ENCODE measurements around the gene LIN7A.

Gene LIN7A

DNA sequence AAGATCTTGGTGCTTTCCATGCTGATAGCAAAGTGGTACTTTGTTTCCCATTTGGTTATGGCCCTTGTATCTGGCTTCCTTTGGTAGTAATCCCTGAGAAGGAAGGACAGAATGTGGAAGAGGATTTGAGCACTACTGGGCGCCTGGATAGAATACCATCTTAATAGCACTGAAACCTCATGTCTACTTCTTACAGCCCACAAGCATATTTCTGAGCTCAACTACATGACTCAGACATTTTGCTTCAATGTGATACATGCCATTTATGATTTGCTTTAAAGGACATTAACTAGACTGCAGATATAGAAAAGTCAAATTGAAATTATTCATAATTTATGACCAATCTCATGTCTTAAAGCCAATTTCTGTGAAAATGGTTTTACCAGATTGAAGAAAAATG, 80.4 kb downstream of the LIN7A start:
- no peak for DNase-seq

DNA sequence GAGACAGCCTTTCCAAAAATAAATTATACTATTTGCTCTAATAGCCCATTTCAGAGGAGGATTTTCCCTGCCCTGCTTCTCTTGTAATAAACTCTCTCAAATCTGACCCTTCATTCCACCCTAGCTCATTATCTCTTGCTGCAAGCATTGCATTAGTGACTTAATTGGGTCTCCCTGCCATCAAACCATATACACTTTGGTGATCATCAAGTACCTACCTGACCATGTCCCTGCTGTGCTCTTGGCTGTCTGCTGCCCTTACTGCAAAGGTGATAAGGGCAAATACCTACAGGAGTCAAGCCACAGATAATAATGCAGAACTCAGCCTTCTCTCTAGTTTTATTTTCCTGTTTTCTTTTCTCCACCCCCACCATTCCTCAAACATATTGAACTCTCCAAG, 88.4 kb downstream of the LIN7A start:
- DNase-seq: no peak

DNA sequence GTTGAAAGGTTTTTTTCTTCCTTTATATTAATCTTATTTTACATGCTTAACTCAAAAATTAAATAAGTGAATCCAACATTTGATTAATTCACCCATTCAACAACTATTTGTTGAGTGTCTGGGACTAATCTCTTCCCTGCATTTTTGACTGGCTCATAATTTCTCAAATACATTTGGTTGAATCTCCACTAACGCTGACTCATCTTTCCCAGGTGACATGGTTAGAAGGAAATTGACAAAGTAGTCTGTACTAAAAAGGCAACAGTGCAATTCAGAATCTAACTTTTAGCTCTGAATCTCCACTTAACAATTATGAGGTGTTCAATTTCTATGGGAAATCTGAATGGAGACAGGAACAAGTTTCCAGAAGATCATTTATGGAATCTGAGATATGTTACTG, 88.9 kb downstream of the LIN7A start:
- DNase-seq: no peak

DNA sequence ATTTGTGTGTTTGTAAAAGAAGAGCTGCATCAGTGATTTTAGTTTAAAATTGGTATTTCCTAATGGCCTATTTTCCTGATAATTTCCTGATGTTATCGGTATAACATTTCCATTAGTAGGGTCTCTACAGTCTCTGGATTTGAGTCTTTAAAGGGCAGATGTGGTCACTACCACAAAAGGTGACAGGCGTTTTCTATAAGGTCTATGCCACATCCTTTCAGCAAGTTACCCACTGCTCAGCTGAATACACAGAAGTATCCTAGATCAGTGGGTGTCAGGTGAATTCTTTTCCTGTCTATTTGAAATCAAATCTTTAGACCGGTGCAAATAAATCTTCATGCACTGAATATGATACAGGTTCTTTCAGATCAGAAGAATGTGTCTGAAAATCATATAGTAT, 90.2 kb downstream of the LIN7A start:
- DNase-seq: no peak

DNA sequence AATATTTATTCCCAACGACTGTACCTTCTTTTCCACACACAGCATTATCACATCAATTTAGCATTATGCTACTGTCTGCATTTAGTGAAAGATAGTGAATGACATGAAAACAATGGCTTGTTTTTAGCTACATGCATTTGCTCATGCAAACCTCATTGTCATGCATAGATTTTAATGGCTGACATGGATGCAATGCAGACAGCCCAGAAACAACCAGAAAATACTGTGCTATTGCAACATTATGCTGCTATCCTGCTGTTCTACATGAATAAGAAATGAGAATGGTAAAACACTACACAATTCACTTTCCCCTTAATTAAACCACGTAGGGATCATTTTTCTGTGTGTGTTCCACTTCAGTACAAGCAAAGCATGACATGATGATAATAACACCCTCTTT, 90.8 kb downstream of the LIN7A start:
- no peak for DNase-seq

DNA sequence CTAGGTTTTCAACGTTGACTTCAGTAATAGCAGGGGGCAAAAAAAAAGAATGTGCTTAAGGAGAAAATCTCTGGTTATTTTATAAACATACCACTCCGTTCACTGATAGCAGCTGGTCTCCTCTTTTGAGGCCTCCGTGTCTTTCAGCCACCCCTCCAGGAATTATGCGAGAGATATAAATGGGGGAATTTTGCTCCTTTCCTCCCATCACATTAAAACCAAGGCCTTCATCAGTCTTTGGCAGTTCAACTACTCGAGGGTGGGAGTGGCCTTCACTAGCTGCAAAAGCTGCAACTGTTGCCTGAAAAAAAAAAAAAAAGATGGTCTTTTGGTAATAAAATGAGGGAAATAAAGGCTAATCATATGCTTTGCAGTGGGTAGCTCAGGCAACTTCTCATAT, 92.1 kb downstream of the LIN7A start:
- DNase-seq: no peak

DNA sequence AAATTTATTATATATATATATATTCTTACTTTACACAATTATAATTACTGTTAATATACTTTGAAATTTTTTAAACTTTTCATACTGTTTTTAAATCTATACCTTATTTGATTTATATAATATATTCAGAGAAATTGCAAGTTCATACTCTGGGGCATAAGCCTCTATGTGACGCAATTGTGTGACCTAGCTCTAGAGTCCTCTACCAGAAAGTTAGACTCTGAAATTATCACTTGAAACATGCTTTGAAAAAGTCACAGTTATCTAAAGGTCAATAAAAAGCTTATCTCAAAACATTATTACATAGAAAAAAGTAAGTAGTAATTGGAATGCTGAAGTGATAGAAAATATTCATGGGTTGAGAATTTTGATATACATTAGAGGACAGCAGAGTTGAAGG, 93.8 kb downstream of the LIN7A start:
- DNase-seq: no peak

DNA sequence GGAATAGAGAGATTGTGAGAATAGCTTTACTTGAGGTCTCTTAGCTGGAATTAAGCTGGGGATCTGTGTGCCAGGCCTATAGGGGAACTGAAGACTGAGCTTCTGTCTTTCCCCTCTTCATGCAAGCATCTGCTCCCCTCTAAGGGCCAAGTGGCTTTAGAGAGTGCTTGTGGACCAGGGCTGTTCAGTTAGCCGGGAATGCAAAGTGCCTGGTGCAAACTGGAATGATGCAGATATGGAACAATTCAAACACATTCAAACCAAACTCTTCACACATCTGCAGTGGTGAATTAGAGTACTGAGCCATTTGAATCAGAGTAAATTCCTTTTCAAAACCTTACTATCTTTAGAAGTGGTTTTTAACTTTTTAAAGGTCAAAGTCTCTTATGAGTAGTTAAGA, 99.0 kb downstream of the LIN7A start:
- no peak for DNase-seq

DNA sequence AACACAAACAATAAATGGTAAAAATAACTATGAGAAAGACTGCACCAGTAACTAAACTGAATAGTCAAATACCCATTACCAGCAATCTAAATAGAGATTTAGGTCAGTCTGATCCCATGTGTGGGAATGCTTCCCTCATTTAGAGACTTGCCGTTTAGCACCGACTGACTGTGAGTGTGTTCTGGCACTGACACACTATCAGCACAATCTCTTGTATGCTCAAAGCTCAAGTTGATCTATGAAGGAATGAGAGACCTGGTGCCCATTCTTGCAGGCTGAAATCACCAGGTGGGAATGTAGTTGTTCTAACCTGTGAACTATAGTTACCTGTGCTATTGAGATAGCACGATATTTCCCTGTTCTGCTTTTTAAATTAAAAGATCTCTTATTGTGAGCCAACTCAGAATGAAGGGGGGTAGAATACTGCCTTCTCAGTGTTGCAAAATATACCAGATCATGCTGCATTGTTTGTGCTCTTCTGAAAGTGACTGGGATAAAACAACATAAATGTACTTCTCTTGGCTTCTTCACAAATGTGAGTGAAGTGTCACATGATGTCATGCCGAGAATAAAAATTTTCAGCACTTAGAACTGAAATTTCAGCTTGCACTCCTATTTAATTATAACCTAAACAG, 99.6 kb downstream of the LIN7A start:
- no peak for DNase-seq

DNA sequence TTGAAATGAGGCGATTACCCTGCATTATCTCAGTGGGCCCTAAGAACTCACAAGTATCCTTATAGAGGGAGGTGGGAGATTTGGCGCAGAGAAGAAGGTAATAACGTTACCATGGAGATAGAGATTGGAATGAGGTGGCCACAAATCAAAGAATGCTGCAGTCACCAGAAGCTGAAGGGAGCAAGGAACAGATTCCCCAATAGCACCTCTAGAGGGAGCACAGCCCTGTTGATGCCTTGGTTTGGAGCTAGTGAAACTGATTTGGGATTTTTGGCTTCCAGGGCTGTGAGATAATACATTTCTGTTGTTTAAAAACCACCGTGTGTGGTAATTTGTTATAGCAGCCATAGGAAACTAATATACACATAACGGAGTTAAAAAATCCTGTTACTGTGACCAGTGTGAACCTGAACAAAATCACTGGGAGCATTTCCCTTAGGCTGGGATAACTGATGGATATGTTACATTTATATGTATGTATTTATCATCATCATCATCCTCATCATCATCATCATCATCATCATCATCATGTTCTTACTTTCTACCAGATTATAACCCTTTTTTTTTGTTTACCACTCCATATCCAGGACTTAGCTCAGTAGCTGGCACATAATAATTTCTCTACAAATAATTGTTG, 100.3 kb downstream of the LIN7A start:
- DNase-seq: peak; percentile 27

DNA sequence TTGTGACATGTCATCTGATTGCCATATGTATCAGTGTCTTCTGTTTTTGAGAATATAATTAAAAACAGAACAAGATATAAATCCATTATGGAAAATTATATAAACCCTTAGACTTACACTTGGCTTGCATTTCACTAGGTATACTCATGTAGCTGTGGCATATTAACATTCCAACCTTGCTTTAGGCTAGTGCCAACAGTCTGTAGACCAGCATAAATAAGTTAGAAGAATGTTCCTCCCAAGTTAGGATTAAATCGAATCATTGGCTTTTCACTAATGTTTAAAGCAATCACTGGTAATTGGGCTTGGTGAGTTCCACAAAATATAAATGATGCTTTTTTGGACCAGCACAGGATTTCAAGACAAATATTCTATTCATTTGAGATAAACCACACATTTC, 103.0 kb downstream of the LIN7A start:
- DNase-seq: no peak

DNA sequence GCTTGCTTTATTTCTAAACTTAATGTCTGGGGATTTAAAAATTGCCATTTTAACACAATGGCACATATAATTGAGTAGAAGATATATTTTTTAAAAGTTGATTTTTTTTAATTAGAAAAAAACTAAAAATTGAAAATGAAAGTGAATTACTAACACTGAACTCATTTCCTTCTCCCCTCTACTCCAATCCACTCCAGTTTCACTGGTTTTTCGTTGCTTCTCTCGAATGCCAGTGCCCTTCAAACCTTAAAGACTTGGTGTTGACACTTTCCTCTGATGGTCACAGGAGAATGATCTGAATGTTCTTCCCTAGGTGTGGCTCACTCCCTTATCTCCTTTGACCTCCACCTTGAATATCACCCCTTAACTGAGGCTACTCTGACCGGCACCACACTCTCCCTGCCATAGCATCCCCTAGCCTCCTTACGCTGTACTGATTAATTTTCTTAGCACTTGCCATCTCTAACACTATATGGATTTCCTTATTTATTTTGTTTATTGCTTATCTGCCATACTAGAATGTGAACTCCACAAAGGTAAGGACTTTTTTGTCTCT, 107.1 kb downstream of the LIN7A start:
- DNase-seq: no peak

DNA sequence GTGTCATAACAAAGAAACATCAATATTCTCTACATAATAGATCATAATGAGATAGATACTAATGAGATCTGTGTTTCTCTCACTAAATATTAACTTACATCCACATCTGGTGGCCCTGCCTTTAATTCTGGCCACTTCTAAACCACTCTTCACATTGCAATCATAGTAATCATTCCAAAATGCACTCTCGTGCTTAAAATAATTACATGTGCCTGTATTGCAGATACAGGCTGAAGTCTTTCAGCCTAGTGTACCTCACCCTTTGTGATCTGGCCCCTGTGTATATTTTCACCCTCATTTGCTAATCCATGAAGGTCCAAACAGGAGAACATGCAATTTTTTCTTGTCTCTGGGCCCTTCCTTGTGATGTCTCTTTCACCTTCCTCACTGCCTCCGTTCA, 108.0 kb downstream of the LIN7A start:
- no peak for DNase-seq

DNA sequence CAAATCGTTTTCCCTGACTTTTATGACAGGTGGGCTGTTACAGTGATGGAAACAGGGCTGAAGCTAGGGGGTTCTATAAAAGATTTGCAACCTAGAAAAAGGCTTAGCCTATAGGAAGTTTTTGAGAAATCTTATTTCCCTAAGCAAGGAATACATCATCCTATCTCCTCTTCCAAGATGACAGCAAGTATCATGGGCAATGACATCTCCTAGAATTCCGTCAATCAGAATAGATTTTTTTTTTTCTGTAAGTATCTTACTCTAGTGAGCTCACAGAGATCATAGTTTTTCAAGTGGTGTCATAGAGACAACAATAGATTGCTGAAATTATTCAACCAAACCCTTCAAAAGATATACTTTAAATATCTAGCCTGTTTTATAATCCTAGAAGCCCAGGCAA, 112.2 kb downstream of the LIN7A start:
- no peak for DNase-seq

DNA sequence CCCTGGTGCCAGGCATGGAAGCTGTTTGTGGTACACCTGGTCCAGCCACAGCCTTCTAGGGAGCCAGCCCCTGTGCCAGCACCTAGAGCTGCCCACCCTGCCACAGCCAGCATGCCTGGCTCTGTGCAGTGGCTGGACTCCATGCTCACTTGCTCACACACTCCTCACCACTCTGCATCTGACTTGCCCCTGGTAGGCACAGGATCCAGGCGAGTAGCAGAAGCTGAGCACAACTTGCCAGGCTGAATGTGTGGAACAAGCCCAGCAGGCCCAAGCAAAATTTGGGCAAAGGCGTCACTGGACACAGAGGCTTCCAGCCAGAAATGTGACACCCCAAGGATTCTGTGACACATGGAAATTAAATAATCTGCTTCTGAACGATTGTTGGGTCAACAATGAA, 114.3 kb downstream of the LIN7A start:
- no peak for DNase-seq

DNA sequence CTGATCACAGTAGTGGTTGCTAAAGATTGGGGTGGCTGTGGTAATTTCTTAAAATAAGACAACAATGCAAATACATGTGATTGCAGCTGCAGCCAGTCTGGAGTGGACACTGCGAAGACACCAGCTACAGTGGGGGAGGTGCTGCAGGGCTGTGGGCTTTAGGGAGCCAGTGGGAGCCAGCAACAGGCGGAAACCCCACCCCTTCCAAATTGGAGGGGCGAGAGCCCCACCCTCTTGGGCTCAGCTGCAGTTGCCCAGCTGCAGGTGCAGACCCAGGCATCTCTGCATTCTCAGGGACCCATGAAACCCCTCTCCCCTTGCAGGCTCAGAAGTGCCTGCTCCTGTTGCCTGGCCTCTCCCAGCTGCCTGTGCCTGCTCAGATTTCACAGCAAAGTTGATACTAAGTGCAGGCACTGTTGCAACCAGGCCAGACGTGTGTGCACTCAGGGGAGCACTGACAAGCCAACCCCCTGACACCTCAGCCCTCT, 116.2 kb downstream of the LIN7A start:
- DNase-seq: peak; percentile 19

DNA sequence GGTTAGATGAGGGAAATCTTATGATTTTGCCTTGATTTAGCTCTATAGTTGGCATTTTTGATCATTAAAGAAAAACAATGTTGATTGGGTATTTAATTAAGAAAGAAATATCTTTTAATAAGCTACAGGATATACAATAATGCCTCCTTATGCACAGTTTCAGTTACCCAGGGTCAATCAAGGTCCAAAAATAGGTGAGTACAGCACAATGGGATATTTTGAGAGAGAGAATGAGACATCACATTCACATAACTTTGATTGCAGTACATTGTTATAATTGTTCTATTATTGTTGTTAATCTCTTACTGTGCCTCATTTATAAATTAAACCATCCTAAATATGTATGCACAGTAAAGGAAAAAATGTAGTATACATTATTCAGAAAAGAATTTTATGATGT, 118.9 kb downstream of the LIN7A start:
- no peak for DNase-seq

DNA sequence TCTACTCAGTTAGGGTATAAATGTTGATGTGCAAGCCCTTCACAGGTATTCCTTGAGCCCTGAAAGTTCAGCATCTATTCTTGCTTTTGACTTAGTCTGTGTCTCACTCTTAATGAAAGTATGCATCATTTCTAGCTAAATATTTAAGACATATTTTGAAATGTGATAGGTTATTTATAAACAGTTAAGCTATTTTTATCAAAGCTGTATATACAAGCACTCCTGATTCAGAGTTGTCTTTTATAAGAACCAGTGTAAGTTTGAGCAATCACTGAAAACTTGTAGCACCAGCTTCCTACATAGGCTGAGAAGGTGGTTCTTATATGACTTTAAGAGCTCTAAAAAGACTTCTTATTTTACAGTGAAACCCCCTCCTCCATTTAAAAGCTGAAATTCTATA, 122.4 kb downstream of the LIN7A start:
- DNase-seq: no peak

DNA sequence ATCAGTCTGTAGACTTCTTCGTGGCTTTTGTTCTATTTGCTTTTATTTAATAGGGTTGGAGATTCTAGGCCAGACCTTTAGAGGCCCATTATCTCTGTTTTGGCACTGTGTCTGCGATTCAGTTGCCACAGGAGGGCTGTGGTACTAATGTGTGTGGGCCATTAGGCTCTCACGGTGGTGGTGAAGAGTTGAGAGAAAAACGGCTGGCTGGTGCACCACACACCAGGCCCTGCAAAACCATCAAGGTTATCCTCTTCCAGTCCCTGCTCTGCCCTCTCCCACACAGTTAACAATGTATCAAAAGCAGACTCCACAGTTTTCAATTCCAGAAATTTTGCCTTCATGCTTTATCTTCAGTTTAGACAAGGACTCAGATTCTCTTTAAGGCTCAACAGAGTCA, 123.3 kb downstream of the LIN7A start:
- DNase-seq: no peak

DNA sequence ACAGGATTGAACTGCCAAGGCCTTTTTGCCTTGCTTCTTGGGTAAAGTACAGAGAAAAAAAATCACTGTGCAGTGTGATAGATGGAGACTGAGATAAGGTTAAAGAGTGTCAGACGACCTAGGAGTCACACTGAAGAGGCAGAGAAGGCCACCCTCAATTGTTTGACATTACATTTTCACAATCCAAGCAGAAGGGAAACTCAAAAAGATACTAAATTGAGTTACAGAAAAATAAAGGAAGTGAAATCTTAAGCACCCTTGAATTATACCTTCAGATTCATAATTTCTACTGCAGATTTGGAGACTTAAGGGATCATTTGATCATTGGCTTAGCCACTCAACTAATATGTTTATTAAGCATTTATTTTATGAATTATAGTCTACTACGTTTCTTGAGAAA, 123.9 kb downstream of the LIN7A start:
- no peak for DNase-seq

DNA sequence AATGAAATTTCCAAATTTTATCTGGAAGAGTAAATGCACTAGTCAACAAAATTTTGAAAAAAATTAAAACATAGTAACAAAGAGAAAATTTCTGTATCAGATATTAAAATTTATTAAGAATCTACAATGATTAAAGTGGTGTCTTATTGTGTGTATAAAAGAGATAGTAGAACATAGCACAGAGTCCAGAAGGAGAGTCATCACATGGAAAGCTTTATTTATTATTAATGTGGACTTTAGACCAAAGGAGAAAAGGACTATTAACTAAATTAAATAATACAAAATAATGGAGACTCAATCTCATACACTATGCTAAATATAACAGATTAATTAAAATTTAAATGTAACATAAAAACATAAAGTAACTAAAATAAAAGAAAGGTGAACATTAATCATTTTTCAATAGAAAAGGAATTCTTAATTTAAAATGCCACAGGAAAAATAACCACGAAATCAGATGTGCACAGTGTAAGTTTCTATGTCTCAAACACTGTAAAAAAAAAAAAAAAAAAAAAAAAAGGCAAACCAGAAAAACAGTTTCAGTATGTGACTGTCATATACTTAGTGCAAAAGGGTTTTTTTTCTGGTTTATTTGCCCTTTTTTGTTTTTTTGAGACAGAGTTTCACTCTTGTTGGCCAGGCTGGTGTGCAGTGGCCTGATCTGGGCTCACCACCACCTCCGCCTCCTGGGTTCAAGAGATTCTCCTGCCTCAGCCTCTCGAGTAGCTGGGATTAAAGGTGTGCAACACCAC, 125.6 kb downstream of the LIN7A start:
- no peak for DNase-seq

DNA sequence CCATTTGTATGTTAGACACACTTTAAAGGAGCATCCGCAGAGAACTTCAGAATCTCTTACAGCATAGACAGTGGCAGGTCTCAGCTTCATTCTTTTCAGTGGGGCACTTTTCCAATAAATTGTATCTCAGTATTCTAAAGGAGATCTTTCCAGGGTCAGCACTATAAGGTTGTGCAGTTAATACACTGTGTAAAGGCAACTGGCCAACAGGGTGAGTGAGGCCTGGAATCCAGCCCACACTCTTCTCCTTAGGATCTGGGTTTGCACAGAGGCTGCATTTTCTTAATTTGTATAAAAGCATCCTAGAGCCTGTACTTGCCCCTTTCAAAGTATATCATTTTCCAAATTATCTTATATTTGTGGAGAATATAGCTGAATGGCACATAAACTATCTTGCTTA, 126.9 kb downstream of the LIN7A start:
- no peak for DNase-seq

DNA sequence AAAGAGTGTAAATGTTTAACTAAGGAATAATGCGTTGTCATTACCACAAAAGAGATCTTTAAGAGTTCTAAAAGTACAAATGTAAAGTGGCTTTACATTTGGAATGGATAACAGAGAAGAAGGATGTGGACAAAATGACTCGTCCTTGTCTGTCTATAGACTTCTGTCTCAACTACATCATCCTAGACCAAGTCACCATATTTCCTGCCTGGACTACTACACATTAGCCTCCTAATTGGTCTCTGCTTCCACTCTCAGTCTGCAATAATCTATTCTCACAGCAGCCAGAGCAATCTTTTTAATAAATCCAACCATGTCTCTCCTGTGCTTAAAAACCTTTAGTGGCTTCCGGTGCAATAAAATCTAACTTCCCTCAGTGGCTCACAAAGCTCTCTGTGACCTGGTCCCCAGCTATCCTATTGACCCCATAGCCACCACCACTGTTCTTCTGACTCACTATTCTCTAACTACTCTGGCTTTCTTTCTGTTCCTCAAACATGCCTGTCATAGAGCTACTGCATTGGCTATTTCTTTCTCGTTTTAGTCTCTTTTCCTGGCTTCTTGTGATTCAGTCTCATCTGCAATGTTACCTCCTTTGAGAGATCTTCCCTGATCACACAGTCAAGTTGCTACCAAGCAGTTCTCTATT, 130.0 kb downstream of the LIN7A start:
- DNase-seq: no peak

DNA sequence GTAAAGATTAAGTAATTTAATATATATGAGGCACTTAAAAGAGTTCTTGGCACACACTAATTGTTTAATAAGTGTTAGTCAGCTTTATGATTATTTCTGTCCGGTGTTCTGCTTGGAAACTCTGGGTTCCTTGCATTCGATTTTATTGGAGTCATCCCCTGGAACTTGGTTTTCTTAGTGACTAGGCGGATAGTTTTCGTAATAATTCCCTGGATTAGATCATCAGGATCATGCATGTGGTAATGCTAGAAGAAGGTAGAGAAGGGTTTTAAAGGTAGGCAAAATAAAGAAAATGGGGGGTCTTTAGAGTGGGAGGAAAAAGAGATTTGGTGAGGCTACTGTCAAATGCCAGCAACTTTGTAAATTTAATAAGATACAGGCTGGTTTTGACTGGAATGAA, 132.6 kb downstream of the LIN7A start:
- DNase-seq: no peak
